Fibroblast of lung (primary cell): ENCODE results near the gene NFYC.

Experiments
- EZH2 ChIP-seq: IDR thresholded peaks from 2 replicates; pipeline ENCODE4 v1.5.1; 2012; ENCODE audit warnings: low read length, control low read depth, mild to moderate bottlenecking; ENCODE audit errors: missing control alignments
- TF ChIP-seq, protein P1 (sequence below), 2 donors: IDR thresholded peaks in 1 of 2; conservative IDR thresholded peaks in 1 of 2; 1 replicate in 1 of 2; 2 replicates in 1 of 2; pipeline ENCODE4 v1.5.1; 2011 to 2012; ENCODE audit warnings: low read length in 2 of 2, control low read depth in 1 of 2, inconsistent platforms in 1 of 2, low read depth in 1 of 2, mild to moderate bottlenecking in 1 of 2

DNA sequence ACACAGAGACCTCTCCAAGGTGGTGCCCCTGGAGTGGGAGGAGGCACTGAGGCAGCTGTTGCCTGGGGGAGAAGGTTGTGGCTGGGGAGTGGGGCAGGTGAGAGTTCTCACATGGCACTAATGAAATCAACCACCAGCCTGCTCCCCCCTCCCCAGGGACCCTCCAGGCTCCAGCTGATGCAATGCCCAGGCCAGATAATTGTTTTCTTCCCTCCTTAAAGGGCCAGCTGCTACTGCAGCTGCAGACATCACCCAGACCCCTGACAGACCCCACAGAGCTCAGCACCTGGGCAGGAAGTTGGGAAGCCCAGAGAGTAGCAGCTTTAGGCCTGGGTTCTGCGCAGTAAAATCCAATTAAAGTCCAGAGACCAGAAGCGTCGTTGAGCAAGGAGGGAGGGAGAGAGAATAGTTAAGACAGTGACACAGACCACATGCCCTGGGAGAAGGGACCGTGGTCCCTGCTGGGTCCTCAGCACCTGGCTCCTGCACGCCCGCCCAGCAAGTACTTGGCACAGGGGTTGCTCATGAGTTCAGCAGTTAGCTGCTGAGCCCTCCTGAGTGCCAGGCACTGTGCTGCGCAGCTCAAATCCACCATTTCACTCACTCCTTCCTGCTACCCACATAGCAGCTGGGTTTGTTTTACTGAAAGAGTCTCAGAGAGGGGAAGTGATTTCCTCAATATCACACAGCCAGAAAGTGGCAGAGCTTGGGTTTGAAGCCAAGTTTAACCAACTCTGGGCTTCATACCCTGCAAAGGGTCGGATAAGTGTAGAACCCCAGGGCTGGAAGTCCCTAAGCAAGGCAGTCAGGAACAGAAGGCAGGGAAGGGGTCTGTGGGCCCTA is 28.0 kb upstream of the NFYC start:
- TF ChIP-seq, protein P1, sequence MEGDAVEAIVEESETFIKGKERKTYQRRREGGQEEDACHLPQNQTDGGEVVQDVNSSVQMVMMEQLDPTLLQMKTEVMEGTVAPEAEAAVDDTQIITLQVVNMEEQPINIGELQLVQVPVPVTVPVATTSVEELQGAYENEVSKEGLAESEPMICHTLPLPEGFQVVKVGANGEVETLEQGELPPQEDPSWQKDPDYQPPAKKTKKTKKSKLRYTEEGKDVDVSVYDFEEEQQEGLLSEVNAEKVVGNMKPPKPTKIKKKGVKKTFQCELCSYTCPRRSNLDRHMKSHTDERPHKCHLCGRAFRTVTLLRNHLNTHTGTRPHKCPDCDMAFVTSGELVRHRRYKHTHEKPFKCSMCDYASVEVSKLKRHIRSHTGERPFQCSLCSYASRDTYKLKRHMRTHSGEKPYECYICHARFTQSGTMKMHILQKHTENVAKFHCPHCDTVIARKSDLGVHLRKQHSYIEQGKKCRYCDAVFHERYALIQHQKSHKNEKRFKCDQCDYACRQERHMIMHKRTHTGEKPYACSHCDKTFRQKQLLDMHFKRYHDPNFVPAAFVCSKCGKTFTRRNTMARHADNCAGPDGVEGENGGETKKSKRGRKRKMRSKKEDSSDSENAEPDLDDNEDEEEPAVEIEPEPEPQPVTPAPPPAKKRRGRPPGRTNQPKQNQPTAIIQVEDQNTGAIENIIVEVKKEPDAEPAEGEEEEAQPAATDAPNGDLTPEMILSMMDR (conservative IDR thresholded peaks at IDR 0.05 in 1 of 2, IDR thresholded peaks at IDR 0.05 in 1 of 2; ENCODE audit: low read depth in 1 of 2, low read length in 2 of 2) = no peak
- no peak for TF ChIP-seq EZH2
